Measurements from ENCODE around the gene NWD2. TPM values are rescaled to one million over a fixed set of nuclear protein-coding genes. Genes with fewer than 3 reads are reported as not detected.

The NWD2 gene
- total RNA-seq, 2 donors from 2014 or later, result 0.22 to 0.42 TPM

DNA sequence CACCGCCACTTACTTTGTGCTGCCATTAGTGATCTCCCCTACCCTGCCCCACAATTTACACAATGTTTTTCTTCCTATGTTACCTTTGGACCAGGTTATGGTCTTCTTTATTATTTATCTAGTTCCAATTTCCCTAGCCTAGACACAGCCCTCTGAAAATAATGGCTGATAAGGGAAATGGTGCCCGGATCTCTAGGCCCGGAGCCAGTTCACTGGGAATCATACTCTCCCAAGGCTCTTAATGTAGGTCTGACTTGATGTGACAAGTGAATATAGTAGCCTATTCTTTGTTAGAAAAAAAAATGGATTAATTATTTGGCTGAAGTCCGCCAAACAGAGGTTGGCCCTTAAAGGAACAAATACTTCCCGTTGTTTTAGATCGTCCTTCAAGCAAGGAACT, 233.6 kb downstream of the NWD2 start:
- H3K9ac ChIP-seq (ENCODE audit: low read depth in 2 of 2, low read length in 2 of 2), result no peak overlapping the region
- DNase-seq, result no peak
- intact Hi-C loops (cut with DNase I), result no loop called here
- H3K36me3 ChIP-seq, result no peaks in the 10 kb centered on the region
- H3K9me3 ChIP-seq, result no peaks in the 10 kb centered on the region
- H3K4me1 ChIP-seq, result no peaks in the 10 kb centered on the region
- TF ChIP-seq, protein P1, sequence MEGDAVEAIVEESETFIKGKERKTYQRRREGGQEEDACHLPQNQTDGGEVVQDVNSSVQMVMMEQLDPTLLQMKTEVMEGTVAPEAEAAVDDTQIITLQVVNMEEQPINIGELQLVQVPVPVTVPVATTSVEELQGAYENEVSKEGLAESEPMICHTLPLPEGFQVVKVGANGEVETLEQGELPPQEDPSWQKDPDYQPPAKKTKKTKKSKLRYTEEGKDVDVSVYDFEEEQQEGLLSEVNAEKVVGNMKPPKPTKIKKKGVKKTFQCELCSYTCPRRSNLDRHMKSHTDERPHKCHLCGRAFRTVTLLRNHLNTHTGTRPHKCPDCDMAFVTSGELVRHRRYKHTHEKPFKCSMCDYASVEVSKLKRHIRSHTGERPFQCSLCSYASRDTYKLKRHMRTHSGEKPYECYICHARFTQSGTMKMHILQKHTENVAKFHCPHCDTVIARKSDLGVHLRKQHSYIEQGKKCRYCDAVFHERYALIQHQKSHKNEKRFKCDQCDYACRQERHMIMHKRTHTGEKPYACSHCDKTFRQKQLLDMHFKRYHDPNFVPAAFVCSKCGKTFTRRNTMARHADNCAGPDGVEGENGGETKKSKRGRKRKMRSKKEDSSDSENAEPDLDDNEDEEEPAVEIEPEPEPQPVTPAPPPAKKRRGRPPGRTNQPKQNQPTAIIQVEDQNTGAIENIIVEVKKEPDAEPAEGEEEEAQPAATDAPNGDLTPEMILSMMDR (IDR thresholded peaks at IDR 0.05), result no peak
- no peak overlapping the region for H3K4me3 ChIP-seq
- H3K27ac ChIP-seq, result no peak overlapping the region
- H3K27me3 ChIP-seq, result no peaks in the 10 kb centered on the region

DNA sequence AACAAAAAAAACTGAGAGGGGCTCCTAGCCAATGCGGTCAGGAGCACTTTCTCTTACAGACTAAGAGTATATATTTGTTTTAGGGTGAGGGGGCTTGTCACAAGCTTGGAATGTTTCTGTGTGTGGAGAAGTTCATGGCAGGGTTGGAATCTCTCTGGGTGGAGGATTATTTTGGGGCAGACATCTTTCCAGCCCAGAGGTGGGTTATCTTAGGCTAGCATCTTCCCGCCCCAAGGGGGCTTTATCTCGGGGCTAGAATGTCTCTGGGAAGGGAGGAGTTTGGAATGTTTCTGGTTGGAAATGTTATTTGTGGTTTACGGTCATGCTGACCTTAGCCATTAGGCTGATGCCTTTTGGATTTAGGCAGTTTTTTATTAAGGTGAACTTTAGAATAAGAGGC, 236.0 kb downstream of the NWD2 start:
- no peaks in the 10 kb centered on the region for H3K4me1 ChIP-seq
- H3K36me3 ChIP-seq, result no peaks in the 10 kb centered on the region
- no peaks in the 10 kb centered on the region for H3K9me3 ChIP-seq
- no peak overlapping the region for H3K4me3 ChIP-seq
- no peaks in the 10 kb centered on the region for H3K27me3 ChIP-seq
- DNase-seq, result no peak
- no peak overlapping the region for H3K9ac ChIP-seq (ENCODE audit: low read depth in 2 of 2, low read length in 2 of 2)
- intact Hi-C loops (cut with DNase I), result no loop called here
- H3K27ac ChIP-seq, result no peak overlapping the region
- TF ChIP-seq, protein P1 (IDR thresholded peaks at IDR 0.05), result no peak

- Histone ChIP-seq H3K9me3 (no peaks in the 10 kb centered on the region), H3K27ac (no peak overlapping the region), H3K27me3 (no peaks in the 10 kb centered on the region), H3K4me3 (no peak overlapping the region), H3K4me1 (no peaks in the 10 kb centered on the region), H3K9ac (ENCODE audit: low read depth in 2 of 2, low read length in 2 of 2) (no peak overlapping the region), H3K36me3 (no peaks in the 10 kb centered on the region)
- DNase-seq, result no peak
- TF ChIP-seq, protein P1 (IDR thresholded peaks at IDR 0.05), result no peak
- intact Hi-C loops (cut with DNase I), result no loop called here
Measured at GRCh38 chr4:37481547-37482122, 237.1 kb downstream of the NWD2 start.

DNA sequence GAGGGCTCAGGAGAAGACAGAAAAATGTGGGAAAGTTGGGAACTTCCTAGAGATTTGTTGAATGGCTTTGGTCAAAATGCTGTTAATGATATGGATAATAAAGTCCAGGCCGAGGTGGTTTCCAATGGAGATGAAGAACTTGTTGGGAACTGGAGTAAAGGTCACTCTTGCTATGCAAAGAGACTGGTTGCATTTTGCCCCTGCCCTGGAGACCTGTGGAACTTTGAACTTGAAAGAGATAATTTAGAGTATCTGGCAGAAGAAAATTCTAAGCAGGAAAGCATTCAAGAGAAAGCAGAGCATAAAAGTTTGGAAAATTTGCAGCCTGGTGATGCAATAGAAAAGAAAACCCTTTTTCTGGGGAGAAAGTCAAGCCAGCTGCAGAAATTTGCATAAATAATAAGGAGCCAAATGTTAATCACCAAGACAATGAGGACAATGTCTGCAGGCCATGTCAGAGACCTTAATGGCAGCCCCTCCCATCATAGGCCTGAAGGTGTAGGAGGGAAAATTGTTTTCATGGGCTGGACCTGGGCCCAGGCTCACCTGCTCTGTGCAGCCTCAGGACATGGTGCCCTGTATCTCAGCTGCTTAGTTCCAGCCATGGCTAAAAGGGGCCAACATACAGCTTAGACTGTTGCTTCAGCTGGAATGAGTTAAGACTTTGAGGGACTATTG, 237.8 kb downstream of the NWD2 start:
- Histone ChIP-seq H3K4me1 (no peaks in the 10 kb centered on the region), H3K9ac (ENCODE audit: low read depth in 2 of 2, low read length in 2 of 2) (no peak overlapping the region), H3K27me3 (no peaks in the 10 kb centered on the region), H3K4me3 (no peak overlapping the region), H3K36me3 (no peaks in the 10 kb centered on the region), H3K27ac (no peak overlapping the region), H3K9me3 (no peaks in the 10 kb centered on the region)
- intact Hi-C loops (cut with DNase I), result no loop called here
- TF ChIP-seq, protein P1 (IDR thresholded peaks at IDR 0.05), result no peak
- DNase-seq, result no peak

GRCh38 chr4:37483610-37484009, 239.1 kb downstream of the NWD2 start:
- Histone ChIP-seq H3K27ac (no peak overlapping the region), H3K27me3 (no peaks in the 10 kb centered on the region), H3K9ac (ENCODE audit: low read depth in 2 of 2, low read length in 2 of 2) (no peak overlapping the region), H3K36me3 (no peaks in the 10 kb centered on the region), H3K4me1 (no peaks in the 10 kb centered on the region), H3K9me3 (no peaks in the 10 kb centered on the region), H3K4me3 (no peak overlapping the region)
- intact Hi-C loops (cut with DNase I), result no loop called here
- no peak for DNase-seq
- TF ChIP-seq, protein P1 (IDR thresholded peaks at IDR 0.05), result no peak
